ENCODE measurements around the gene TIAM2. TPM values are rescaled to one million over a fixed set of nuclear protein-coding genes. Genes with fewer than 3 reads are reported as not detected.
"Not testable (repeated sequence)": the region's sequence is repeated elsewhere in the genome, so short reads cannot be mapped to it uniquely, and the experiment has no call there.

TIAM2 gene
- total RNA-seq, 1 donor from 2014 or later, result 5.9 TPM

DNA sequence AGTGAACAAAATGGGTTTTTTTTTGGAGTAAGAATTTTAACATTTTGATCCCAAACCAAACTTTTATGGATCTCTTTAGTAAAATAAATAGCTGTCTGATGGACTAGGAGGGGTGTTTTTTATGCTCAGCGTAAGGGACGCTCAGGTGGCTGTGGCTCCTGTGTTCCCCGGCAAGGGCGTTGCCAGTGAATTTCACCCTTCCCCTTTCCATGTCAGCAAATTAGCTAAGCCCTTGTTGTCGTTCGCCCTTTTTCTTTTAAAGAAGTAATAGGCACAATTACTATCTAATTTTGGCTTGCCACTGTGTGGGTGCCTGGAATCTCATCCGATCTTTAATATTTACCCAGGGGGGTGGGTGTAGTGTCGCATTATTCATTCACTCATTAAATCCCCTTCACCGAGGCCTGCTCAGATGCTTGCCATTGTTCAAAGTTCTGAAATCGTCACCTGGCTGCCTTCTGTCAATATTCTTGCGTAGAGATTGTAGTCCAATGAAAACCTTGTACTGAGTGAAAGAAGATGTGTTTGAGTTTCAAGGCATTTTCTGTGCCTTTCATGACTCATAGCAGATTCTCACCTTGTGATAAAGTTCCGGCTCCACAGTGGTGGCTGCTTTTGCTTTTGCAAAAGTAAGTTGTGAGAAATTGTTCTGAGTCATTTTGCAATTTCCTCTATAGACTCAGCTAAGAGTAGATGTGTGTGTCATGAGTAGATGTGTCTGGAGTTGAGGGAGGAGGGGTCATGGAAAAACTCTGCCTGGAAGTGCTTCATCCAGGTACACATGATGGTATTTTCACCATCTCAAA lies 228.7 kb downstream of the TIAM2 start:
- intact Hi-C loops (cut with micrococcal nuclease), result loop anchor here (1.0 to 2.0 kb wide), 3 partner anchors 35 to 91 kb away; partner anchors contain the start of gene TFB1M

DNA sequence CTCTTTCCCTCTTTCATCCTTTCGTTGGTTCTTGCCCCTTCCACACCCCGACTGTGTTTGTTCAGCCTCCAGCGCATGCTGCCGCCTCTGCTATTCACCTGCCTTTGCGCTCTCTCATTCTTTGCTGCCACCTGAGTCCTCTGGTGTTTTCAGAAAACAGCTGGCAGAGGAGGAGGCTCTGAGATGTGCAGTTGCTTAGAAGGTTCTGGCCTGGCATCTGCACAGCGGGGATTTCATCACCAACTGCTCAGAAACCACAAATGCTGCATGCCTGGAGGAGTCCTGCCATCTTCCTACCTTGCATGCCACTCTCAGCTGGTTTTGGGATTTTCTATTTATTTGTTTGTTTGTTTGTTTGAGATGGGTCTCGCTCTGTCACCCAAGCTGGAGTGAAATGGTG lies 229.5 kb downstream of the TIAM2 start:
- intact Hi-C loops (cut with micrococcal nuclease), result loop anchor here (1.0 to 2.0 kb wide), 3 partner anchors 35 to 90 kb away; partner anchors contain the start of gene TFB1M

DNA sequence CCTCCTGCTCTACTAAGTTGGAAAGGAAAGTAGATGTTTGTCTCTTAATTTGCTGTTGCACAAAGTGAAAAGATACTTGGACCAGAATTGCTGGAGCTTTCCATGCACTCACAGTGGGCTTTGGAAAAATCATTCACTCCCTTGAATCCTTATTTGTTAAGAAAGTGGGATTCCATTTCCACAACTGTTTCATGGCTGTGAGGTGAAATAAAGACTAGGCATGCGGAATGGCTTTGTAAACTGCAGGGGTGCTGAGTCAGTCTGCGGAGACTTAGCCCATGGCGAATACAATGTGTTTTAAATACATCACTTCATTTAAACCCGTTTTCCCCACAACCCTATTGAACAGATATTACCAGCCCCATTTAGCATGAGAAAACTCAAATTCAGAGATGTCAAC lies 231.9 kb downstream of the TIAM2 start:
- intact Hi-C loops (cut with micrococcal nuclease), result no loop called here

DNA sequence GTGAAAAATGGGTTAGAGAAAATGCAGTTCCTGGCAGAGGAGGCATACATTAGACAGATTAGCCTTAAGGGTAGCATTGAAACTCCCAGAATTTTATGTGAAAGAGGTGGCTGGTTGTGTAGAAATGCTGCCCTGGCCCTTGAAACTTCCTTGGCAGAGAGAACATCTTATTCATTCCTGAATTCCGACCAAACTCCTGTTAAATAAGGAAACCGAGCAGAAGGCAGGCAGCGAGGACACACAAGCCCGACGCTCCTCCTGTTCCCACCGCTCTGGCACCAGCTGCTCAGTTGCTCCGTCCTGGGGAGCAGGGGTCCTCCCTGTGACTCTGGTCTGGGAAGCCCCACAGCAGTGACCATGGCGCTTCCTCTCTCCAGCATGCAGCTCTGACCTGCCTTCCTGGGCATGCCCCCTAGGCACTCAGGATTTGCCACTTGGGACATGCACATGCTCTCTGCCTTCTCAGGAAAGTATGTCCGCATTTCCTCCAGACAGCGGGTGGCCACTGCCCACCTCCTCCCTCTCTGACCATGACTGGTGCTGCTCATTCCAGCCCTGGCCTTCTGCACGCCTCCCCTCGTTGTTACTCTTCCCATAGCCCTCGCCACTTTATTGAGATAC lies 233.5 kb downstream of the TIAM2 start:
- intact Hi-C loops (cut with micrococcal nuclease), result no loop called here

DNA sequence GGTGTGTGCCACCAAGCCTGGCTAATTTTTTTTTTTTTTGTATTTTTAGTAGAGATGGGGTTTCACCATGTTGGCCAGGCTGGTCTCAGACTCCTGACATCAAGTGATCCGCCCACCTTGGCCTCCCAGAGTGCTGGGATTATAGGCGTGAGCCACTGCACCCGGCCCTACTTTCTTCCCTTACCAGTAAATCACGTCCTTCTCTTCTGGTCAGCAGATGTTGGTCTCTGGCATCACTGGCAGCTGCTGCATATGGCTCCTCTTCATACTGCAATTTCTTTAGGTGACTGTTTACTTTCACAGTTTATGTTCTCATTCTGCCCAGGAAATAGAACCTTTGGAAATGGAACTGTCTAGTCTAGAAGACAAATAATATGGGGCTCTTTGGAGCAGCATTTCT lies 235.9 kb downstream of the TIAM2 start:
- intact Hi-C loops (cut with micrococcal nuclease), result not testable (repeated sequence)

- intact Hi-C loops (cut with micrococcal nuclease), result no loop called here
Observed at GRCh38 chr6:155232848-155233247, 237.7 kb downstream of the TIAM2 start.

DNA sequence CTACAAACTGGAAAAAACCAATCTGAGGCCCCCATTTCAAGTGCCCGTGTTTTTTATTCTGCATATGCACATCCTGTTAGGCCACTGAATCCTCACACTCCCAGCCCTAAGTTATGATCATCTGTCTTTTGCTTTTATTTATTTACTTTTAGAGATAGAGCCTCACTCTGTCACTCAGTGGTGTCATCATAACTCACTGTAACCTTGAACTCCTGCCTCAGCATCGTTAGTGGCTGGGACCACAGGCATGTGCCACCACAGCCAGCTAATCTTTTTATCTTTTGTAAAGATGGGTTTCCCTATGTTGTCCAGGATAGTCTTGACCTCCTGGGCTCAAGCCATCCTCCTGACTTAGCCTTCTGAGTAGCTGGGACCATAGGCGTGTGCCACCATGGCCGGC lies 239.1 kb downstream of the TIAM2 start:
- intact Hi-C loops (cut with micrococcal nuclease), result no loop called here

- intact Hi-C loops (cut with micrococcal nuclease), result no loop called here
Observed at GRCh38 chr6:155234687-155235086, 239.6 kb downstream of the TIAM2 start.

DNA sequence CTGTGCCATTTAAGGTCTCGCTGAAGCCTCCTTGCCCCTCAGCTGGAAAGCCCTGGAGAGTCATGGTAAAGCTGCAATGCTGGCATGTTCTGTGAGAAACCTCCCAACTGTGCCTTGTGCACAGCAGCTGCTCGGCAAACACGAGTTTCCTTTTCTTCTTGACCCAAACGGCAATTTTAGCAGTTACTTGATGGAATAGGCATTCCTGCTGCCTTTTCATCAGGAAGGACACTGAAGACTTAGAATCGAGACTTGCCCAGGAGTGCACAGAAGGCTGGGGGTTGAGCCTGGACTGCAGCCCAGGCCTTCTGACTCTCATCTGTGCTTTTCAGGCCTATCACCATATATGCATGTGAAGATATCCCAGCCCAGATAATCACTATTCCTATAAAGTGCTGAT lies 240.0 kb downstream of the TIAM2 start:
- intact Hi-C loops (cut with micrococcal nuclease), result no loop called here

GRCh38 chr6:155237613-155238012 lies 242.5 kb downstream of the TIAM2 start:
- intact Hi-C loops (cut with micrococcal nuclease), result no loop called here

GRCh38 chr6:155240905-155241600 lies 245.9 kb downstream of the TIAM2 start:
- intact Hi-C loops (cut with micrococcal nuclease), result no loop called here

DNA sequence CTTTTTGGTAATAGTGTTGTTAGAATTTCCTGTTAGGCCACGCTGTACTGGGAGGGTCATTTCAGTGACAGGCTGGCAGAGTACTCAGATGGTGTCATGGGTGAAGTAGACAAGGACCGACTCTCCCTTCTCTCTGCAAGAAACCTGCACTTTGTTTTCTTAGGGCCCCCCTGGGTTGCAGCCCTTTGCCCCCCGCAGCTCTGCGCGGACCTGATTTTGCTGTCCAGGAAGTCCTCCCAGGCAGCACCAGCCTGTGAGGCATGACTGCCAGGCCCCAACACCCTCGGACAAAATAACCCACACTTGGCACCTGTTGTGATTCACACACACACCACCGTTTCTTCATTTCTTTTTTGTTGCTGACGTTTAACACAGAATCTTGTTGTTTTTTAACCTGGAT lies 246.9 kb downstream of the TIAM2 start:
- intact Hi-C loops (cut with micrococcal nuclease), result no loop called here

DNA sequence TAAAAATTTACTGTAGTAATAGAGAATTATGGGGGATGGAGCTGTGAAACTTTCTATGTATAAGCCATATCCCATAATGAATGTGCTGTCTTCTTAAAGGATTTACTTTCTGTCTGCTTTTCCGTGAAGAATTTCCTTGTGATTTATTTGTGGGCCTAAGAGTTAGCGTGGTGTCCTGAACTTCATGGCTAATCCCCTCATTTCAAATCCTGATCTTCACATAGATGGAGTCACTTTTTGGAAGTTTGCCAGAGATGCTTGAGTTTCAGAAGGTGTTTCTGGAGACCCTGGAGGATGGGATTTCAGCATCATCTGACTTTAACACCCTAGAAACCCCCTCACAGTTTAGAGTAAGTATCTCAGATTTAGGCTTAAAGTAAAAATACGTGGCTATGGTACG lies 249.3 kb downstream of the TIAM2 start:
- intact Hi-C loops (cut with micrococcal nuclease), result no loop called here

- intact Hi-C loops (cut with micrococcal nuclease), result no loop called here
Observed at GRCh38 chr6:155245193-155245592, 250.1 kb downstream of the TIAM2 start.

DNA sequence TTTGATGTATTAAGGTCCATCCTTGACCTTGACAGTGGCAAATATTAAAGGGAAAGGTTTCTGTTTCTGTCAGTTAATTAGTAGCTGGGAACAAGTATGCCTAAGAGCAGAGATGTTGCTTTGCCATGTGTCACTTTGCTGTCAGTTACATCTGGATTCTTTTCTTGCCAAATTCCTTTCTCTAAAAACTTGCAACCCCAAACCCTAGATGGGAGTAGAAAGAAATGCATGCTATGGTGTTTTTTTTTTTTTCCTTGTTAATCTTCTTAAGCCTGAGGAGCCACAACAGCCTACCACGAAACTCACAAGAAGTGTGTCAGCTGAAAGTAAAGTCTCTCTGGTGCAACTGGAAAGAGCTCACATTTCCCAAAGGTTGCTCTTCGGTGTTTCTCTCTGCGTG lies 250.7 kb downstream of the TIAM2 start:
- intact Hi-C loops (cut with micrococcal nuclease), result no loop called here

- intact Hi-C loops (cut with micrococcal nuclease), result no loop called here
Observed at GRCh38 chr6:155246825-155247224, 251.7 kb downstream of the TIAM2 start.

DNA sequence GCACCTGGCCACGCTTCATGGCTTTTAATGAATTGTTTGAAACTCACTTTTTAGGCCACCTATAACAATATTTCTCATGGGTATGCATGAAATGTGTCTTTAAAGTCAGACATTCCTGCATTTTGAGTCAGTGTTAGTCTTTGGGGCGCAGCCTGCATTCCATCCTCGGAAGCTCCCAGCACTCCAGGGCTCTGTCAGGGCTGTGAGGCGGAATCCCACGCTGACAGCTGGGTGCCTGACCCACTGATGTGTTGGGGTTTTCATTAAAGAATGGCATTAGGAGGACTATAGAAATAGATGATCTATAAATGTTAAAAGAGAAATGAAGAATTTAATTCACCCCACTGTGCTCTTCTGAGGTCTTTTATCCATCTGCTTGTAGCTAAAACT lies 252.5 kb downstream of the TIAM2 start:
- intact Hi-C loops (cut with micrococcal nuclease), result loop anchor here (1.0 kb wide), 2 partner anchors 70 to 319 kb away; no protein-coding TSS in a partner anchor

DNA sequence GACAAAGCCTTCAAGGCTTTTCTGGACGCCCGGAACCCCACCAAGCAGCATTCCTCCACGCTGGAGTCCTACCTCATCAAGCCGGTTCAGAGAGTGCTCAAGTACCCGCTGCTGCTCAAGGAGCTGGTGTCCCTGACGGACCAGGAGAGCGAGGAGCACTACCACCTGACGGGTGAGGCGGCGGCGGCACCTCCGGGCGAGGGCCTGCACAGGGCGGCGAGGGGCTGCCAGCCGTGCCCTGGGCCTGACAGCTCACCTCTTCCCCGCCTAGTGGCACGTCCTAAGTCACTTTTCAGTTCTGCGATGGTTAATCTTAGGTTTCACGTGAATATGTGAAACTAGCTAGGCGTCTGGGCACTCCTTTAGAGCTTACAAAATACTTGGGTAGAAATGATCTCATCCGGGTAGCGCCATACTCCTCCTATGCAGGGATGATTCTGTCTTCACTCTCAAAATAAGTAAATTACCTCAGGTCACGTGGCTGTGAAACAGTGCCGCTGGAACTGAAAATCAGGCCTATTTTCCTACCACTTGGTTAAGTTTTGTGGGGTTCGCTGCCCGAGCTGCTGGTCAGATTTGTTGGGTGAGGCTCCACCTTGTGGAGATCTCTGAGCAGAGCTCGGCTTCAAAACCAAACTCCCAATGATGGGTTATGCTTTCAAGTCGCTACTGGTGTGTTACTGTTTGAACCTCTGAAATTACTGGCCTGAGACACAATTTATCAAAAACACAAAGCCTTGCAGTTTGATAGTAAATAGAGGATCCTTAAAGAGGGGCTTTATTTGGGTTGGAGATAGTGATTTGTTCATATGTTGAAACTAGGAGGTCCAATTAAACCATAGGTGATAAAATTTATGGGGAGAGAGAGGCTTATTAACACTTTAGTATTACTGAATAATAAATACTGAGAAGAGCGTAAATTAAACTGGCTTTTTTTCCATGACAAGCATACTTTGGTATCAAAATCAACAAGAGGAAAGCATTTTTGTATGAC lies 253.2 kb downstream of the TIAM2 start:
- intact Hi-C loops (cut with micrococcal nuclease), result loop anchor here (1.0 kb wide), 2 partner anchors 71 to 320 kb away; no protein-coding TSS in a partner anchor

DNA sequence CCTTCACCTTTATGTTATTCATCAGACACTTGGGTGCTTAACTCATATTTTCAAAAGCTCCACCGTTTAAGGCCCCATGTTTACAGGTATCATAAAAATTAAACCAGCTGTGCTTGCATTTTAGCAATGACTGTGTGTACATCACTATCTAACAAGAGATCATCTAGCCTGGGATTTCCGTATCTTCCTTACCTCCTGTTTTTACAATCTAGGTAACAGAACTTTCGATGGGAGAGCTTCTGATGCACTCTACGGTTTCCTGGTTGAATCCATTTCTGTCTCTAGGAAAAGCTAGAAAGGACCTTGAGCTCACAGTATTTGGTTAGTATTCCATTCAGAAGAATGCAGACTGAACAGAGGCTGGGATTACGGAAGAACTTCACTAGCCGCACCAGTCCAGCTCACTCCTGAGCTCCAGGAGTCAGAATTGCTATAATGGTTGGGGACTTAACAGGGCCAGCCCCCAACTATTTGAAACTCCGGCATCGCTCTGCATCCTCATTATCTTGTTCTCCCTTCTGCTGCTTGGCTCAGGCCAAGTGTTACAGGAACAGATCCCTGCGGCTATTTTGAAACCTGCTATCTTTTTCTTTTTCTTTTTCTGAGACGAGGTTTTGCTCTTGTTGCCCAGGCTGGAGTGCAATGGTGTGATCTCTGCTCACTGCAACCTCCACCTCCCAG lies 255.7 kb downstream of the TIAM2 start:
- intact Hi-C loops (cut with micrococcal nuclease), result no loop called here

- intact Hi-C loops (cut with micrococcal nuclease), result no loop called here
Observed at GRCh38 chr6:155252581-155252980, 257.5 kb downstream of the TIAM2 start.

Measured in T-helper 2 cell treated with Interferon-gamma antibody and Interleukin-4, amounts not matched to agents 100 ng/mL and 5 ng/mL, for 36 hours (primary cell).